GM21526 (cell line): ENCODE data around the gene TLCD4.
"Not testable (repeated sequence)": the region's sequence is repeated elsewhere in the genome, so short reads cannot be mapped to it uniquely, and the experiment has no call there.

Experiments used
- ATAC-seq: cut with Tn5 transposase; IDR thresholded peaks from one replicate; pipeline ENCODE4 v1.9.1; 2021; ENCODE audit warnings: moderate library complexity; ENCODE audit not compliant: unreplicated experiment, low FRiP score

Gene TLCD4

DNA sequence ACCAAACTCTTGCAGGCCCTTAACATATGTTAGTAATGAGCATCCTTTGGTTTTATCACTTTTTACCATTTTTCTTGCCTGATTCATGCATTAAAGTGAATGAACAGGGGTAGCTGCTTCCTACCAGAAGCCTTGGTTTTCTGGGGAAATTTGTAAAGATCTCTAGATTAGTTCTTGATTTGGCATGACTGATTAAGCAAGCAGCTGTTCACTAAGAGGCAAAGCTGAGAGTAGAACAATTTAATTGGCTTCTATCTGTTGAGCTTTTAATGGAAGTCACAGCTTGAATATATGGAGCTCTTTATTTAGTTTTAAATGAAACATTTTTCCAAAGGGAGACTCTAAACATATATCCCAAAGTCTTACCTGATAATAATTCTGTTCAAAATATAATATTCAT is 23.6 kb downstream of the TLCD4 start:
- no peak for ATAC-seq

DNA sequence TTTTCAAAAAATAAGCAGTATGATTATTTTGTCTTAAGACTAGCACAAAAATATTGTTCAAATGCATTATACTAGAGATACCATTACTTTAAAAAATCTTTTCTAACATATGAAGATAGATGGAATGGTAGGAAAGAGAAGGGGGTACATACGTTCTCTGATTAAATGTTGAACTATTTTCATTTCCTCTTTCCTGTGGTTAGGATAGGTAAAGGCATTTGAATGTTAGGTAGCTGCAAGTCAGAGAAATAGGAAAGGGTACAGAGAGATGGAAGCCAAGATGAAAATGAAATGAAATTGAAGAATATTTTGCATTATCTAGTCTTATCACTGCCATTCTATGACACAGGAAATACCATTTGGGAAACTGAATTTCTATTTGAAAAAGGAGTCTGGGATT is 28.3 kb downstream of the TLCD4 start:
- ATAC-seq = peak; percentile 53

DNA sequence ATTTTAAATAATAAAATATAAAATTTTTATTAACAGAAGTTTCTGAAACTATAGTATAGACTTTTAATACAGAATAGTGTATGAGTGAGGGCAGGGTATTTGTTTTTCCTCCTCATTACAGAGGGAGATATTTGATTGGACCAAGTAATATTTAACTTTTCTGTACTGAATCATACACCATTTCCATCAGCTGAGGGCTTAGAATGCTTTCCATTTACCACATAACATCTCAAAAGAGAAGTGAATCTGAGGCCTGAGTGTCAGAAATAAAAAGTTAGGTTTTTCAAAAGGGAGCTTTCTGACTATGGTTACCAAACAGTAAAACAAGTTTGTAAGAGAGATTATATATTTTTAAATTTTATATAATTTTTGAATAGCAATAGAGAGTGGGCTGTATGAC is 29.5 kb downstream of the TLCD4 start:
- ATAC-seq = no peak

DNA sequence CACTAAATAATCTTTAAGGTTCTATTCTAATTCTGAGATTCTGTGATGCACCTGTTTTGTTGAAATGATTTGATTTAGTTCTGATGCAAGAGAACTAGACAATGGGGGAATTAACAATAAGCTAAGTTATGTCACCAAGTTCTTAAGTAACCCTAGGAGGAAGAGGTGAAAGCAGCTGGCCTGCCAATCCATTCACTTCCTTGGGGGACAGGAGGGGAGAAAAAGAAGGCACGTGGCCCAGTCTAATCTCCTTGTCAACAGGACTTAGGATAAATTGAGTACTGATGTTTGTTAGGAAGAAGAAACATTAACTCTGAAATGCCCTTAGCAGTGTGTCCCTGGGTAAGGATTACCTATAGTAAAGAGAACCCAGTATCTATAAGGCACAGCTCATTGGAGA is 36.9 kb downstream of the TLCD4 start:
- ATAC-seq = no peak

DNA sequence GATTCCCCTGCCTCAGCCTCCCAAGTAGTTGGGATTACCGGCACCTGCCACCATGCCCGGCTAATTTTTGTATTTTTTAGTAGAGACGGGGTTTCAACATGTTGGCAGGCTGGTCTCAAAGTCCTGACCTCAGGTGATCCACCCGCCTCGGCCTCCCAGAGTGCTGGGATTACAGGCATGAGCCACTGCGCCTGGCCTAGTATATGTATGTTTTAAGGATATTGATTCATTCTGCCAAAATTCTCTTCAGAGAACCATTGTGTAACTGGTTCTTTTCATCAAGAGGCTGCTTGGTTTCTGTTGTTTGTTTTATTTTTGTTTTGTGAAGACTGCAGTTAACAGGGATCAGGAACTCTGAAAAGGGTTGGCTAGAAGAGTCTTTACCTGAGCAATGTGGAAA is 48.4 kb downstream of the TLCD4 start:
- not testable (repeated sequence) for ATAC-seq
